ENCODE measurements around the gene EIF4E3. TPM values are rescaled to one million over a fixed set of nuclear protein-coding genes. Genes with fewer than 3 reads are reported as not detected.

Gene EIF4E3
- total and polyA plus RNA-seq, 2 of the 13 experiments (the other 11 are each of a cell fraction or from before 2014, with no cell fraction given): 0.07 to 0.15 TPM

DNA sequence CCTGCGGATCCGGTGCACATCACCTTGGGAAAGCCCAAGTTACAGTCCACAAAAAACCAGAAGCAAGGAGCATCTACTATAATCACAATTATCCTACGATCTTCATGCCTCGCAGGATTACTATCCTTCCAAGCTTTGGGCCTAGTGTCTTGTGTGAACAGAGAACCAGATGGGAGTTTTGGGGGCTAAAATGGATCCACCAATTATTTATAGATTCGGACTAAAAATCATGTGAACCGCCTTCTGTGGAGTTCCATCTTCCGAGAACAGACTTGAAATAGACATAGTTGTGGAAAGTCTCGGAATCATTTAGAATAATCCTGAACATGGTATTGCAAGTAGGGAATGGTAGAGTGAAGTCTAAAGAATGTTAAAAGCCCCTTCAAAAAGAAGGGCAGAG, 70.1 kb downstream of the EIF4E3 start:
- intact Hi-C loops (cut with micrococcal nuclease; ENCODE audit: unreplicated experiment): no loop called here
- ATAC-seq (no peak), FAIRE-seq (no peak), DNase-seq (ENCODE audit: low spot score) (no peak)
- no peak for TF ChIP-seq SMAD9 (CRISPR knock-in tag; IDR thresholded peaks at IDR 0.05)
- no peak for TF ChIP-seq ARNTL (CRISPR knock-in tag; IDR thresholded peaks at IDR 0.05)
- TF ChIP-seq ZFY (CRISPR knock-in tag; IDR thresholded peaks at IDR 0.05): no peak
- TF ChIP-seq FOXJ3 (CRISPR knock-in tag; IDR thresholded peaks at IDR 0.05; ENCODE audit: borderline replicate concordance): no peak
- no peak for TF ChIP-seq XRCC5 (optimal IDR thresholded peaks at IDR 0.05; ENCODE audit: low read length)
- TF ChIP-seq FOXA1 (IDR thresholded peaks at IDR 0.05): no peak
- no peak for TF ChIP-seq FOXA1 (CRISPR knock-in tag; IDR thresholded peaks at IDR 0.05)
- TF ChIP-seq, protein P1, sequence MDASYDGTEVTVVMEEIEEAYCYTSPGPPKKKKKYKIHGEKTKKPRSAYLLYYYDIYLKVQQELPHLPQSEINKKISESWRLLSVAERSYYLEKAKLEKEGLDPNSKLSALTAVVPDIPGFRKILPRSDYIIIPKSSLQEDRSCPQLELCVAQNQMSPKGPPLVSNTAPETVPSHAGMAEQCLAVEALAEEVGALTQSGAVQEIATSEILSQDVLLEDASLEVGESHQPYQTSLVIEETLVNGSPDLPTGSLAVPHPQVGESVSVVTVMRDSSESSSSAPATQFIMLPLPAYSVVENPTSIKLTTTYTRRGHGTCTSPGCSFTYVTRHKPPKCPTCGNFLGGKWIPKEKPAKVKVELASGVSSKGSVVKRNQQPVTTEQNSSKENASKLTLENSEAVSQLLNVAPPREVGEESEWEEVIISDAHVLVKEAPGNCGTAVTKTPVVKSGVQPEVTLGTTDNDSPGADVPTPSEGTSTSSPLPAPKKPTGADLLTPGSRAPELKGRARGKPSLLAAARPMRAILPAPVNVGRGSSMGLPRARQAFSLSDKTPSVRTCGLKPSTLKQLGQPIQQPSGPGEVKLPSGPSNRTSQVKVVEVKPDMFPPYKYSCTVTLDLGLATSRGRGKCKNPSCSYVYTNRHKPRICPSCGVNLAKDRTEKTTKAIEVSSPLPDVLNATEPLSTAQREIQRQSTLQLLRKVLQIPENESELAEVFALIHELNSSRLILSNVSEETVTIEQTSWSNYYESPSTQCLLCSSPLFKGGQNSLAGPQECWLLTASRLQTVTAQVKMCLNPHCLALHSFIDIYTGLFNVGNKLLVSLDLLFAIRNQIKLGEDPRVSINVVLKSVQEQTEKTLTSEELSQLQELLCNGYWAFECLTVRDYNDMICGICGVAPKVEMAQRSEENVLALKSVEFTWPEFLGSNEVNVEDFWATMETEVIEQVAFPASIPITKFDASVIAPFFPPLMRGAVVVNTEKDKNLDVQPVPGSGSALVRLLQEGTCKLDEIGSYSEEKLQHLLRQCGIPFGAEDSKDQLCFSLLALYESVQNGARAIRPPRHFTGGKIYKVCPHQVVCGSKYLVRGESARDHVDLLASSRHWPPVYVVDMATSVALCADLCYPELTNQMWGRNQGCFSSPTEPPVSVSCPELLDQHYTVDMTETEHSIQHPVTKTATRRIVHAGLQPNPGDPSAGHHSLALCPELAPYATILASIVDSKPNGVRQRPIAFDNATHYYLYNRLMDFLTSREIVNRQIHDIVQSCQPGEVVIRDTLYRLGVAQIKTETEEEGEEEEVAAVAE (CRISPR knock-in tag; IDR thresholded peaks at IDR 0.05; ENCODE audit: borderline replicate concordance): no peak
- no peak for TF ChIP-seq ZBTB42 (CRISPR knock-in tag; IDR thresholded peaks at IDR 0.05)
- no peak for TF ChIP-seq SPEN (CRISPR knock-in tag; IDR thresholded peaks at IDR 0.05; ENCODE audit: low read depth)
- TF ChIP-seq TBX2 (CRISPR knock-in tag; IDR thresholded peaks at IDR 0.05; ENCODE audit: borderline replicate concordance): no peak
- no peak for TF ChIP-seq ZSCAN21 (CRISPR knock-in tag; IDR thresholded peaks at IDR 0.05; ENCODE audit: borderline replicate concordance)
- no peak for TF ChIP-seq ZNF850 (CRISPR knock-in tag; conservative IDR thresholded peaks at IDR 0.05)
- TF ChIP-seq HMG20A (CRISPR knock-in tag; IDR thresholded peaks at IDR 0.05; ENCODE audit: borderline replicate concordance): no peak
- TF ChIP-seq FIP1L1 (IDR thresholded peaks at IDR 0.05; ENCODE audit: borderline replicate concordance, insufficient read depth, low read depth, low read length): no peak
- no peak for TF ChIP-seq NFYB (CRISPR knock-in tag; IDR thresholded peaks at IDR 0.05)
- TF ChIP-seq TRIM24 (CRISPR knock-in tag; IDR thresholded peaks at IDR 0.05): no peak
- TF ChIP-seq, protein P2, sequence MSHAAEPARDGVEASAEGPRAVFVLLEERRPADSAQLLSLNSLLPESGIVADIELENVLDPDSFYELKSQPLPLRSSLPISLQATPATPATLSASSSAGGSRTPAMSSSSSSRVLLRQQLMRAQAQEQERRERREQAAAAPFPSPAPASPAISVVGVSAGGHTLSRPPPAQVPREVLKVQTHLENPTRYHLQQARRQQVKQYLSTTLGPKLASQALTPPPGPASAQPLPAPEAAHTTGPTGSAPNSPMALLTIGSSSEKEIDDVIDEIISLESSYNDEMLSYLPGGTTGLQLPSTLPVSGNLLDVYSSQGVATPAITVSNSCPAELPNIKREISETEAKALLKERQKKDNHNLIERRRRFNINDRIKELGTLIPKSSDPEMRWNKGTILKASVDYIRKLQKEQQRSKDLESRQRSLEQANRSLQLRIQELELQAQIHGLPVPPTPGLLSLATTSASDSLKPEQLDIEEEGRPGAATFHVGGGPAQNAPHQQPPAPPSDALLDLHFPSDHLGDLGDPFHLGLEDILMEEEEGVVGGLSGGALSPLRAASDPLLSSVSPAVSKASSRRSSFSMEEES (CRISPR knock-in tag; IDR thresholded peaks at IDR 0.05): no peak
- no peak for TF ChIP-seq ZKSCAN5 (CRISPR knock-in tag; IDR thresholded peaks at IDR 0.05)
- ChIA-PET POLR2A (no interaction called here), CTCF (ENCODE audit: low intra/inter-chr PET ratio, low total read pairs) (no interaction called here)
- H3K4me1 ChIP-seq (ENCODE audit: insufficient read depth, low read length): 0 out of 2 replicates have a peak, but pooled peaks cover 13% of the 10 kb centered on the region
- no peaks in the 10 kb centered on the region for H3K9me3 ChIP-seq (ENCODE audit: low read length)
- in situ Hi-C loops (cut with HindIII; ENCODE audit: extremely low pct_ligation_motif_present, low pct_unique_long_range_greater_than_20kb): loop anchor here (10.0 kb wide), 1 partner anchor 1590 kb away; no protein-coding TSS in a partner anchor
- H2AFZ ChIP-seq (ENCODE audit: low read length): no peak overlapping the region
- no peak overlapping the region for H3K4me2 ChIP-seq (ENCODE audit: low read depth, low read length)
- no peaks in the 10 kb centered on the region for H3K79me2 ChIP-seq (ENCODE audit: insufficient read depth, low read length)
- 56% methylated on average over 8 of the region's 8 CpGs for WGBS (ENCODE audit: low lambda C conversion rate)
- peaks cover 0 to 21% of the 10 kb centered on the region in 2 experiments; a peak in 4 of 5 replicates for H3K27me3 ChIP-seq (ENCODE audit: control insufficient read depth in 1 of 2, insufficient read depth in 2 of 2, low read length in 2 of 2)
- H3K27ac ChIP-seq (ENCODE audit: extremely low read length, insufficient read depth, low read length): no peak overlapping the region
- H3K4me3 ChIP-seq (replicated peaks in 1 of 3; ENCODE audit: insufficient read depth in 1 of 3, low read depth in 2 of 3, low read length in 3 of 3): no peak overlapping the region
- no peak overlapping the region for H3K9ac ChIP-seq (ENCODE audit: insufficient read depth, low read depth, low read length)
- H3K36me3 ChIP-seq (replicated peaks in 1 of 2; ENCODE audit: control insufficient read depth in 1 of 2, insufficient read depth in 2 of 2, low read length in 2 of 2): no peaks in the 10 kb centered on the region
- H4K20me1 ChIP-seq (ENCODE audit: insufficient read depth, low read length): no peaks in the 10 kb centered on the region
- no TSS peak for BruUV-seq (replicated peaks)

Data from HepG2 (cell line).